ENCODE measurements around the gene CEP41. TPM values are rescaled to one million over a fixed set of nuclear protein-coding genes. Genes with fewer than 3 reads are reported as not detected.

Gene CEP41
- total and polyA plus RNA-seq, 2 donors (not counting 3 experiments of a cell fraction or from before 2014, with no cell fraction given), result 19.5 to 26.8 TPM

DNA sequence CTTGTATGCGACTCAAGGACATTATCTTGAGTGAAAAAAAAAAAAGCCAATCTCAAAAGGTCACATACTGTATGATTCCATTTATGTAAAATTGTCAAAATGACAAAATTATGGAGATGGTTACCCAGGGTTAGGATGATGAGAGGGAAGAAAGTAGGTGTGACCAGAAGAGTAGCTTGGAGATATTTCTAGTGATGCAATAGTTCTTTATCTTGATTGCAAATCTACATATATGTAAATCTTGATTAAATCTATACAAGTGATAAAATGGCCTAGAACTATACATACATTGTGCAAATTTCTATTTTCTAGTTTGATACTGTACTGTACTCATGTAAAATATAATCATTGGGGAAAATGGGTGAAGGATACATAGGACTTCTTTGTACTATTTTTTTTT lies 4.6 kb downstream of the CEP41 start:
- peaks cover 2% of the 10 kb centered on the region for H3K79me2 ChIP-seq (ENCODE audit: control insufficient read depth, insufficient read depth, low read length)
- intact Hi-C loops (cut with micrococcal nuclease) (no loop called here), dilution Hi-C loops (cut with MboI; ENCODE audit: extremely low pct_ligation_motif_present, low sequenced_read_pairs) (no loop called here)
- no peaks in the 10 kb centered on the region for H3K9me3 ChIP-seq (replicated peaks; ENCODE audit: control insufficient read depth, insufficient read depth, low read length)
- no TSS peak for BruUV-seq (replicated peaks)
- no peaks in the 10 kb centered on the region for H3K36me3 ChIP-seq (ENCODE audit: control insufficient read depth in 2 of 2, extremely low read depth in 1 of 2, insufficient read depth in 2 of 2, low read length in 2 of 2)
- no peak for TF ChIP-seq EZH2 (IDR thresholded peaks at IDR 0.05; ENCODE audit: borderline replicate concordance, low read depth, low read length, severe bottlenecking)
- TF ChIP-seq MYC (IDR thresholded peaks at IDR 0.05; ENCODE audit: low read depth, low read length), result no peak
- no peak for TF ChIP-seq JUN (IDR thresholded peaks at IDR 0.05; ENCODE audit: borderline replicate concordance, insufficient read depth, insufficient read length, low read depth)
- TF ChIP-seq, protein P1, sequence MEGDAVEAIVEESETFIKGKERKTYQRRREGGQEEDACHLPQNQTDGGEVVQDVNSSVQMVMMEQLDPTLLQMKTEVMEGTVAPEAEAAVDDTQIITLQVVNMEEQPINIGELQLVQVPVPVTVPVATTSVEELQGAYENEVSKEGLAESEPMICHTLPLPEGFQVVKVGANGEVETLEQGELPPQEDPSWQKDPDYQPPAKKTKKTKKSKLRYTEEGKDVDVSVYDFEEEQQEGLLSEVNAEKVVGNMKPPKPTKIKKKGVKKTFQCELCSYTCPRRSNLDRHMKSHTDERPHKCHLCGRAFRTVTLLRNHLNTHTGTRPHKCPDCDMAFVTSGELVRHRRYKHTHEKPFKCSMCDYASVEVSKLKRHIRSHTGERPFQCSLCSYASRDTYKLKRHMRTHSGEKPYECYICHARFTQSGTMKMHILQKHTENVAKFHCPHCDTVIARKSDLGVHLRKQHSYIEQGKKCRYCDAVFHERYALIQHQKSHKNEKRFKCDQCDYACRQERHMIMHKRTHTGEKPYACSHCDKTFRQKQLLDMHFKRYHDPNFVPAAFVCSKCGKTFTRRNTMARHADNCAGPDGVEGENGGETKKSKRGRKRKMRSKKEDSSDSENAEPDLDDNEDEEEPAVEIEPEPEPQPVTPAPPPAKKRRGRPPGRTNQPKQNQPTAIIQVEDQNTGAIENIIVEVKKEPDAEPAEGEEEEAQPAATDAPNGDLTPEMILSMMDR (IDR thresholded peaks at IDR 0.05; ENCODE audit: extremely low read depth in 1 of 2, insufficient read depth in 1 of 2, low read depth in 1 of 2, low read length in 2 of 2), result no peak
- no peak for TF ChIP-seq FOS (IDR thresholded peaks at IDR 0.05; ENCODE audit: borderline replicate concordance, insufficient read depth, low read length)
- no peak for TF ChIP-seq POLR2AphosphoS5 (IDR thresholded peaks at IDR 0.05; ENCODE audit: insufficient read depth, low read depth, low read length)
- TF ChIP-seq POLR2A (IDR thresholded peaks at IDR 0.05; ENCODE audit: low read depth, low read length), result no peak
- TF ChIP-seq GATA2 (IDR thresholded peaks at IDR 0.05; ENCODE audit: insufficient read depth, insufficient read length, low read depth, low read length), result no peak
- TF ChIP-seq, protein P2, sequence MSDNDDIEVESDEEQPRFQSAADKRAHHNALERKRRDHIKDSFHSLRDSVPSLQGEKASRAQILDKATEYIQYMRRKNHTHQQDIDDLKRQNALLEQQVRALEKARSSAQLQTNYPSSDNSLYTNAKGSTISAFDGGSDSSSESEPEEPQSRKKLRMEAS (IDR thresholded peaks at IDR 0.05; ENCODE audit: insufficient read depth, insufficient read length), result no peak
- H3K9ac ChIP-seq (replicated peaks; ENCODE audit: extremely low read depth, insufficient read depth, low read length), result no peak overlapping the region
- ChIA-PET POLR2A (no interaction called here), CTCF (no interaction called here)
- no peak overlapping the region for H3K27ac ChIP-seq (ENCODE audit: insufficient read depth, low read depth, low read length)
- no peak for FAIRE-seq
- no peaks in the 10 kb centered on the region for H4K20me1 ChIP-seq (replicated peaks; ENCODE audit: control insufficient read depth, extremely low read depth, insufficient read depth, low read length)
- H3K9me1 ChIP-seq (replicated peaks; ENCODE audit: control insufficient read depth, extremely low read depth, insufficient read depth, low read length), result no peaks in the 10 kb centered on the region
- no peak overlapping the region for H3K4me3 ChIP-seq (replicated peaks in 1 of 3; ENCODE audit: insufficient read depth in 1 of 3, low read depth in 1 of 3, low read length in 3 of 3)
- H3K27me3 ChIP-seq (ENCODE audit: control insufficient read depth in 2 of 2, insufficient read depth in 2 of 2, low read length in 2 of 2), result no peaks in the 10 kb centered on the region
- peaks cover 29% of the 10 kb centered on the region for H3K4me1 ChIP-seq (ENCODE audit: control insufficient read depth, extremely low read depth, insufficient read depth, low read length)
- H2AFZ ChIP-seq (ENCODE audit: low read depth, low read length), result no peak overlapping the region
- no peak for DNase-seq (ENCODE audit: low read depth, low spot score)
- H3K4me2 ChIP-seq (ENCODE audit: insufficient read depth, low read length), result no peak overlapping the region

Data from endothelial cell of umbilical vein (primary cell).